Neural progenitor cell (in vitro differentiated cells): Measurements from ENCODE around the gene PRRG2. TPM values are rescaled to one million over a fixed set of nuclear protein-coding genes. Genes with fewer than 3 reads are reported as not detected.
A peak's percentile ranks its signal among the peaks of the same experiment; 100 is the strongest.

ENCODE experiments used
- DNase-seq: peaks from one replicate; pipeline ENCODE4 v3.0.0-alpha.2; 2016; ENCODE audit warnings: low spot score
- H2AFZ ChIP-seq: fragments of 200-600 bp; sonication (generic); replicated peaks from 2 replicates; pipeline ENCODE4 v1.6.1; 2016; ENCODE audit warnings: antibody characterized with exemption
- H3F3A ChIP-seq: fragments of 200-600 bp; sonication (generic); 2 replicates; pipeline ENCODE4 v1.6.1; 2016; ENCODE audit warnings: antibody characterized with exemption, low read depth
- H3K27ac ChIP-seq: fragments of 200-600 bp; sonication (generic); 2 replicates; pipeline ENCODE4 v1.5.1; 2016; ENCODE audit warnings: mild to moderate bottlenecking
- H3K27me3 ChIP-seq: fragments of 200-600 bp; sonication (generic); 2 replicates; pipeline ENCODE4 v1.6.1; 2016; ENCODE audit warnings: mild to moderate bottlenecking, moderate library complexity
- H3K36me3 ChIP-seq: fragments of 200-600 bp; sonication (generic); 2 replicates; pipeline ENCODE4 v1.5.1; 2016
- H3K4me1 ChIP-seq: fragments of 200-600 bp; sonication (generic); 2 replicates; pipeline ENCODE4 v1.6.1; 2016; ENCODE audit warnings: mixed run types
- H3K4me2 ChIP-seq: fragments of 200-600 bp; sonication (generic); 2 replicates; pipeline ENCODE4 v1.6.1; 2016
- H3K4me3 ChIP-seq: fragments of 200-600 bp; sonication (generic); 2 replicates; pipeline ENCODE4 v1.5.1; 2016
- H3K79me2 ChIP-seq: fragments of 200-600 bp; sonication (generic); 2 replicates; pipeline ENCODE4 v1.6.1; 2016; ENCODE audit warnings: low read depth
- H3K9ac ChIP-seq: fragments of 200-600 bp; sonication (generic); 2 replicates; pipeline ENCODE4 v1.6.1; 2016
- H3K9me3 ChIP-seq: fragments of 200-600 bp; sonication (generic); 2 replicates; pipeline ENCODE4 v1.5.1; 2016; ENCODE audit warnings: low read depth
- H4K20me1 ChIP-seq: fragments of 200-600 bp; sonication (generic); 2 replicates; pipeline ENCODE4 v1.6.1; 2016; ENCODE audit warnings: low read depth
- H3K27ac Mint-ChIP-seq: 3 replicates; pipeline ENCODE4 v1.8.0; 2021; ENCODE audit warnings: mixed read lengths
- H3K27me3 Mint-ChIP-seq: 2 replicates; pipeline ENCODE4 v1.8.0; 2022; ENCODE audit warnings: low read depth, mild to moderate bottlenecking, inconsistent platforms, moderate library complexity, mixed read lengths; ENCODE audit not compliant: insufficient read depth
- H3K36me3 Mint-ChIP-seq: 3 replicates; pipeline ENCODE4 v1.8.0; 2021; ENCODE audit warnings: mixed read lengths
- H3K4me1 Mint-ChIP-seq: 3 replicates; pipeline ENCODE4 v1.8.0; 2021; ENCODE audit warnings: mixed read lengths
- H3K4me3 Mint-ChIP-seq: 3 replicates; pipeline ENCODE4 v1.8.0; 2021; ENCODE audit warnings: mild to moderate bottlenecking, moderate library complexity, mixed read lengths
- H3K9me3 Mint-ChIP-seq: 3 replicates; pipeline ENCODE4 v1.8.0; 2020; ENCODE audit warnings: mixed read lengths
- CTCF ChIP-seq: fragments of 200-600 bp; sonication (generic); IDR thresholded peaks from 2 replicates; pipeline ENCODE4 v1.5.1; 2017; ENCODE audit warnings: antibody characterized with exemption, mild to moderate bottlenecking
- EZH2 ChIP-seq: fragments of 200-600 bp; sonication (generic); IDR thresholded peaks from 2 replicates; pipeline ENCODE4 v1.6.1; 2017; ENCODE audit warnings: antibody characterized with exemption, mild to moderate bottlenecking, moderate library complexity
- EZH2phosphoT487 ChIP-seq: fragments of 200-600 bp; sonication (generic); IDR thresholded peaks from 2 replicates; pipeline ENCODE4 v1.6.1; 2017; ENCODE audit warnings: antibody characterized with exemption
- total RNA-seq: library from RNA; depleted of rRNA; stranded (reverse); fragments of >200 nt; gene quantifications from 2 replicates; pipeline ENCODE4 v1.2.3, GENCODE V29; 2015; ENCODE audit warnings: low replicate concordance

Gene PRRG2
- total RNA-seq, 1 donor from 2014 or later: 0.09 TPM

DNA sequence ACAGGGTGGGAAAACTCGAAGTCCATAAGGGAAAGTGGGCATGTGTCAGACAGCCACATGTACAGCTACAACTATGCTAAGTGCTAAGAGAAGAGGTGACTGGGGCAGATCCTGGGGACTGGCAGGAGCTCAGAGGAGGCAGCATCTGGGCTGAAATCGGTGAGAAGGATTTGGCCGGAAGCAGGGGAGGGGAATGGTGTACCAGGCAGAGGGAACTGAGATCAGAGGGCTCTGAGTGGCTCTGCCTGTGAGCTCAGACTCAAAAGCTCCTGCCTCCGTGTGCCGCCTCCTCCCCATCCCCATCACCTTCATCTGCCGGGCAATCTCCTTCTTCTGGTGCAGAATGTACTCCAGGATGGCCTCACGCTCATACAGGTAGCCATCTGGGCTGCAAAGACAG lies 22.5 kb upstream of the PRRG2 start:
- peaks cover 10% of the 10 kb centered on the region for H3K4me1 Mint-ChIP-seq
- H3K27ac Mint-ChIP-seq: no peak overlapping the region
- no peaks in the 10 kb centered on the region for H3K36me3 ChIP-seq
- no peak for TF ChIP-seq EZH2
- TF ChIP-seq CTCF: no peak
- TF ChIP-seq EZH2phosphoT487: no peak
- no peak for DNase-seq
- H3K9me3 Mint-ChIP-seq: no peaks in the 10 kb centered on the region
- no peaks in the 10 kb centered on the region for H3K9me3 ChIP-seq
- H3K79me2 ChIP-seq: peaks cover 19% of the 10 kb centered on the region
- peaks cover 8% of the 10 kb centered on the region for H3K4me1 ChIP-seq
- no peak overlapping the region for H3K9ac ChIP-seq
- H3K36me3 Mint-ChIP-seq: peaks cover 16% of the 10 kb centered on the region
- H3K27me3 ChIP-seq: no peaks in the 10 kb centered on the region
- peaks cover 2% of the 10 kb centered on the region for H3K27me3 Mint-ChIP-seq
- H3K4me3 Mint-ChIP-seq: peak overlapping the region; percentile 48
- H4K20me1 ChIP-seq: peaks cover 23% of the 10 kb centered on the region
- no peak overlapping the region for H3K27ac ChIP-seq
- no peak overlapping the region for H3K4me2 ChIP-seq
- H2AFZ ChIP-seq: no peak overlapping the region
- peaks cover 14% of the 10 kb centered on the region for H3F3A ChIP-seq
- H3K4me3 ChIP-seq: no peak overlapping the region

DNA sequence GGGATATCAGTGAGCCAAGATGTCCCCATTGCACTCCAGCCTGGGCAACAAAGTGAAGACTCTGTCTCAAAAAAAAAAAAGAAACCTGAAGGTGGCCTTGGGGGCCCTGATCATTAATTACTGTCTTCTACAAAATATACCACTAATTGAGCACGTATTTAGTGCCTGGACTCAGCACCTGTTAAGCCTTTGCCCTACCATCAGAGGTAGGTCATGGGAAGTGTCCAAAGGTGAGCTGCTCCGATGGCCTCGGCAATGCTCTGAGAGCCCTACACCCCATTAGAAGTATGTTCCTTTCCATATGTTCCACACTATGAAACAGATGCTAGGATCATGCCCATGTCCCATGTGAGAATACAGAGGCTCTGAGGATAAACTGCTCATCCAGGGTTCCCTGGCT lies 21.7 kb upstream of the PRRG2 start:
- TF ChIP-seq CTCF (no peak), EZH2phosphoT487 (no peak), EZH2 (no peak)
- H2AFZ ChIP-seq: no peak overlapping the region
- no peak overlapping the region for H3K4me2 ChIP-seq
- peaks cover 8% of the 10 kb centered on the region for H3K4me1 Mint-ChIP-seq
- H3K36me3 ChIP-seq: no peaks in the 10 kb centered on the region
- H3K4me1 ChIP-seq: peaks cover 8% of the 10 kb centered on the region
- H3K9me3 ChIP-seq: no peaks in the 10 kb centered on the region
- peaks cover 26% of the 10 kb centered on the region for H3K79me2 ChIP-seq
- H3K36me3 Mint-ChIP-seq: peaks cover 16% of the 10 kb centered on the region
- no peak overlapping the region for H3K27ac ChIP-seq
- no peak for DNase-seq
- H3K9ac ChIP-seq: no peak overlapping the region
- H3K27me3 Mint-ChIP-seq: peaks cover 2% of the 10 kb centered on the region
- H3K9me3 Mint-ChIP-seq: no peaks in the 10 kb centered on the region
- no peak overlapping the region for H3K4me3 Mint-ChIP-seq
- H3K27me3 ChIP-seq: no peaks in the 10 kb centered on the region
- peaks cover 28% of the 10 kb centered on the region for H4K20me1 ChIP-seq
- H3K4me3 ChIP-seq: no peak overlapping the region
- H3F3A ChIP-seq: peaks cover 14% of the 10 kb centered on the region
- no peak overlapping the region for H3K27ac Mint-ChIP-seq

GRCh38 chr19:49559928-49560327 lies 21.2 kb upstream of the PRRG2 start:
- H3K4me2 ChIP-seq: no peak overlapping the region
- Mint-ChIP-seq H3K4me1 (peaks cover 8% of the 10 kb centered on the region), H3K4me3 (no peak overlapping the region), H3K27ac (peak overlapping the region; percentile 53), H3K9me3 (no peaks in the 10 kb centered on the region), H3K27me3 (peaks cover 2% of the 10 kb centered on the region), H3K36me3 (peaks cover 17% of the 10 kb centered on the region)
- no peak overlapping the region for H3K9ac ChIP-seq
- DNase-seq: no peak
- H3F3A ChIP-seq: peaks cover 14% of the 10 kb centered on the region
- no peak overlapping the region for H3K27ac ChIP-seq
- no peak overlapping the region for H2AFZ ChIP-seq
- peaks cover 28% of the 10 kb centered on the region for H4K20me1 ChIP-seq
- TF ChIP-seq EZH2phosphoT487 (no peak), CTCF (no peak), EZH2 (no peak)
- no peaks in the 10 kb centered on the region for H3K27me3 ChIP-seq
- H3K36me3 ChIP-seq: no peaks in the 10 kb centered on the region
- H3K4me3 ChIP-seq: no peak overlapping the region
- no peaks in the 10 kb centered on the region for H3K9me3 ChIP-seq
- H3K4me1 ChIP-seq: peaks cover 8% of the 10 kb centered on the region
- peaks cover 30% of the 10 kb centered on the region for H3K79me2 ChIP-seq
